ENCODE data around the gene P4HB. TPM values are rescaled to one million over a fixed set of nuclear protein-coding genes. Genes with fewer than 3 reads are reported as not detected.

The P4HB gene
- total and polyA plus RNA-seq, 2 donors (not counting 1 experiment from before 2014, with no cell fraction given) = 37.4 to 191 TPM

DNA sequence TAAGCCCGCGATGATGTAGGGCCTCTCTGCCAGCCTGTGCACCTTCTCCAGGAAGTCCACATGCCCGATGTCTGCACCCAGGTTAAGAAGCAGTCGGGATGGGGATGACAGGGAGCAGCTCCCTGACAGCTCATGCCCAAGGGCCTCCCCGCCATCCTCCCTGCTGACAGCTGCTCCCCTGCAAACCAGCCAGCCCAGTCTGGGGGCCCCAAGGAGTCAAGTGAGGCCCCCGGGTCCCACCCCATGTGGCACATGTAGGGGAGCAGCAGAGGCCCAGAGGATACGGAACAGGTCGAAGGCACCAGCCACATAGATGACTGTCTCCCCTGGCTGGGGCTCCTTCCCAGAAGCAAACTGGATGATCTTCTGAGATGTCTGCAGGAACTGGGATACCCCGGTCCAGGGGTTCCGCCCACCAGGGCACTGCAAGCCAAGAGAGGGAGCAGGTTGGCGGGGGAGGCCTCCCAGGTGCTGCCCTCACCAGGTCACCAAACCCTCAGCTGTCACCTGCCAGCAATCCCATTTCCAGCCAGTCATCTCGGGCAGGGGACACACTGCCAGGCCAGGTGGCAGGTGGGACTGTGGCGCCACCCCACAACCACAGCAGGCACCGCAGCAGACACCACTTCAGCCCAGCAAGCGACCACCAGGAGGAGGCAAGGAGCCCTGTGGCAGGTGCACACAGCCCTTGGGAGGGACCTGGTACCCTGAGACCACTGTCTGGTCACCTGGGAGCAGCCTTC is 46.3 kb upstream of the P4HB start:
- no peak overlapping the region for H3K4me3 Mint-ChIP-seq

GRCh38 chr17:81905993-81906392 is 45.7 kb upstream of the P4HB start:
- CTCF ChIA-PET = no interaction called here
- DNase-seq (no peak), ATAC-seq (ENCODE audit: low read depth) (no peak)
- Histone ChIP-seq H3K27ac (ENCODE audit: low read length in 2 of 2) (no peak overlapping the region), H3K9ac (ENCODE audit: low read length) (no peak overlapping the region), H3K4me2 (replicated peaks; ENCODE audit: low read depth, low read length, poor library complexity, severe bottlenecking) (no peak overlapping the region), H3K4me1 (ENCODE audit: control insufficient read depth in 2 of 2, insufficient read depth in 2 of 2, low read length in 2 of 2) (peaks cover 15 to 21% of the 10 kb centered on the region in 2 donors), H3K79me2 (ENCODE audit: control insufficient read depth, insufficient read depth, low read length) (peaks cover 24% of the 10 kb centered on the region), H3K9me3 (ENCODE audit: control extremely low read depth in 1 of 3, control insufficient read depth in 2 of 3, insufficient read depth in 1 of 3, low read length in 2 of 3) (no peaks in the 10 kb centered on the region), H3K27me3 (replicated peaks in 1 of 4; ENCODE audit: control extremely low read depth in 1 of 4, control insufficient read depth in 3 of 4, insufficient read depth in 4 of 4, low read length in 3 of 4) (peaks cover 0 to 16% (median 5%) of the 10 kb centered on the region in 4 experiments), H3K4me3 (ENCODE audit: control extremely low read depth in 1 of 5, extremely low read depth in 1 of 5, insufficient read depth in 1 of 5, low read depth in 2 of 5, low read length in 4 of 5) (no peak overlapping the region), H2AFZ (ENCODE audit: insufficient read depth, low read depth, low read length, poor library complexity, severe bottlenecking) (no peak overlapping the region), H3K36me3 (replicated peaks in 1 of 2; ENCODE audit: control extremely low read depth in 1 of 2, control insufficient read depth in 1 of 2, extremely low read depth in 1 of 2, insufficient read depth in 2 of 2, low read length in 1 of 2) (peaks cover 0 to 20% of the 10 kb centered on the region in 2 experiments), H4K20me1 (ENCODE audit: control insufficient read depth, insufficient read depth, low read length, poor library complexity, severe bottlenecking) (peaks cover 20% of the 10 kb centered on the region)
- WGBS (ENCODE audit: insufficient coverage) = 97% methylated on average over 10 of the region's 10 CpGs
- no peak overlapping the region for H3K4me3 Mint-ChIP-seq
- POLR2A ChIA-PET = no interaction called here
- peaks cover 8% of the 10 kb centered on the region for H3K4me1 Mint-ChIP-seq
- intact Hi-C loops (cut with micrococcal nuclease) = no loop called here
- H3K9me3 Mint-ChIP-seq (ENCODE audit: insufficient read depth) = no peaks in the 10 kb centered on the region
- no peak overlapping the region for H3K27ac Mint-ChIP-seq
- H3K27me3 Mint-ChIP-seq = peaks cover 4% of the 10 kb centered on the region
- TF ChIP-seq, protein P1, sequence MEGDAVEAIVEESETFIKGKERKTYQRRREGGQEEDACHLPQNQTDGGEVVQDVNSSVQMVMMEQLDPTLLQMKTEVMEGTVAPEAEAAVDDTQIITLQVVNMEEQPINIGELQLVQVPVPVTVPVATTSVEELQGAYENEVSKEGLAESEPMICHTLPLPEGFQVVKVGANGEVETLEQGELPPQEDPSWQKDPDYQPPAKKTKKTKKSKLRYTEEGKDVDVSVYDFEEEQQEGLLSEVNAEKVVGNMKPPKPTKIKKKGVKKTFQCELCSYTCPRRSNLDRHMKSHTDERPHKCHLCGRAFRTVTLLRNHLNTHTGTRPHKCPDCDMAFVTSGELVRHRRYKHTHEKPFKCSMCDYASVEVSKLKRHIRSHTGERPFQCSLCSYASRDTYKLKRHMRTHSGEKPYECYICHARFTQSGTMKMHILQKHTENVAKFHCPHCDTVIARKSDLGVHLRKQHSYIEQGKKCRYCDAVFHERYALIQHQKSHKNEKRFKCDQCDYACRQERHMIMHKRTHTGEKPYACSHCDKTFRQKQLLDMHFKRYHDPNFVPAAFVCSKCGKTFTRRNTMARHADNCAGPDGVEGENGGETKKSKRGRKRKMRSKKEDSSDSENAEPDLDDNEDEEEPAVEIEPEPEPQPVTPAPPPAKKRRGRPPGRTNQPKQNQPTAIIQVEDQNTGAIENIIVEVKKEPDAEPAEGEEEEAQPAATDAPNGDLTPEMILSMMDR (IDR thresholded peaks at IDR 0.05) = no peak
- TF ChIP-seq EZH2 (IDR thresholded peaks at IDR 0.05; ENCODE audit: borderline replicate concordance, insufficient read depth, low read depth, low read length, poor library complexity, severe bottlenecking) = no peak

More for the DNA sequence above, 46.3 kb upstream of the P4HB start:
- H3K9ac ChIP-seq (ENCODE audit: low read length) = no peak overlapping the region
- TF ChIP-seq, protein P1 (IDR thresholded peaks at IDR 0.05) = no peak
- no peak for TF ChIP-seq EZH2 (IDR thresholded peaks at IDR 0.05; ENCODE audit: borderline replicate concordance, insufficient read depth, low read depth, low read length, poor library complexity, severe bottlenecking)
- no peak overlapping the region for H3K27ac Mint-ChIP-seq
- WGBS (ENCODE audit: insufficient coverage) = 92% methylated on average over 15 of the region's 15 CpGs
- ATAC-seq (ENCODE audit: low read depth) = no peak
- no peak for DNase-seq
- peaks cover 0 to 10% (median 2%) of the 10 kb centered on the region in 4 experiments for H3K27me3 ChIP-seq (replicated peaks in 1 of 4; ENCODE audit: control extremely low read depth in 1 of 4, control insufficient read depth in 3 of 4, insufficient read depth in 4 of 4, low read length in 3 of 4)
- no peaks in the 10 kb centered on the region for H3K9me3 Mint-ChIP-seq (ENCODE audit: insufficient read depth)
- peaks cover 22% of the 10 kb centered on the region for H4K20me1 ChIP-seq (ENCODE audit: control insufficient read depth, insufficient read depth, low read length, poor library complexity, severe bottlenecking)
- no peak overlapping the region for H2AFZ ChIP-seq (ENCODE audit: insufficient read depth, low read depth, low read length, poor library complexity, severe bottlenecking)
- peaks cover 14 to 17% of the 10 kb centered on the region in 2 donors for H3K4me1 ChIP-seq (ENCODE audit: control insufficient read depth in 2 of 2, insufficient read depth in 2 of 2, low read length in 2 of 2)
- no peak overlapping the region for H3K4me3 ChIP-seq (ENCODE audit: control extremely low read depth in 1 of 5, extremely low read depth in 1 of 5, insufficient read depth in 1 of 5, low read depth in 2 of 5, low read length in 4 of 5)
- ChIA-PET POLR2A (no interaction called here), CTCF (no interaction called here)
- no peak overlapping the region for H3K4me2 ChIP-seq (replicated peaks; ENCODE audit: low read depth, low read length, poor library complexity, severe bottlenecking)
- H3K27me3 Mint-ChIP-seq = no peaks in the 10 kb centered on the region
- H3K36me3 ChIP-seq (replicated peaks in 1 of 2; ENCODE audit: control extremely low read depth in 1 of 2, control insufficient read depth in 1 of 2, extremely low read depth in 1 of 2, insufficient read depth in 2 of 2, low read length in 1 of 2) = peaks cover 0 to 20% of the 10 kb centered on the region in 2 experiments
- H3K4me1 Mint-ChIP-seq = peaks cover 9% of the 10 kb centered on the region
- intact Hi-C loops (cut with micrococcal nuclease) = no loop called here
- peaks cover 0 to 1% (median 0%) of the 10 kb centered on the region in 3 donors for H3K9me3 ChIP-seq (ENCODE audit: control extremely low read depth in 1 of 3, control insufficient read depth in 2 of 3, insufficient read depth in 1 of 3, low read length in 2 of 3)
- H3K79me2 ChIP-seq (ENCODE audit: control insufficient read depth, insufficient read depth, low read length) = peaks cover 24% of the 10 kb centered on the region
- no peak overlapping the region for H3K27ac ChIP-seq (ENCODE audit: low read length in 2 of 2)

Data from B cell (primary cell).